ENCODE measurements around the gene SLC16A7.

The SLC16A7 gene

DNA sequence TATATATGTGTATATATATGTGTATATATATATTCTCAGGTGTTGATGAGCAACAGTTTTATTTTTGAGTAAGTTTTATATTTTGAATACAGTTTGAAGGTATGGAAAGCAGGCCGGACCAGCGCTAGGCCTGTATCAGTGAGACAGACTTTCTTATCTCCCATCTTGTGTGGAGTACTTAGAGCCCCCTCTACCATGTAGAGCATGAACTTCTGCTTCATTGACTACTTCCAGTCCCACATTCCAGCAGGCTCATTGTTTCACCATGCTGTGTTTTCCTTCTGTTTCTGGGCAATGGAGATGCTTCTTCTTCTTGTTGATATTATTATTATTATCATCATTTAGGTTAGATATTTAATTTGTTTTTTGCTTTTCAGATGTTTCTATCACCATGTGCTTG lies 76.4 kb downstream of the SLC16A7 start:
- DNase-seq, result no peak

DNA sequence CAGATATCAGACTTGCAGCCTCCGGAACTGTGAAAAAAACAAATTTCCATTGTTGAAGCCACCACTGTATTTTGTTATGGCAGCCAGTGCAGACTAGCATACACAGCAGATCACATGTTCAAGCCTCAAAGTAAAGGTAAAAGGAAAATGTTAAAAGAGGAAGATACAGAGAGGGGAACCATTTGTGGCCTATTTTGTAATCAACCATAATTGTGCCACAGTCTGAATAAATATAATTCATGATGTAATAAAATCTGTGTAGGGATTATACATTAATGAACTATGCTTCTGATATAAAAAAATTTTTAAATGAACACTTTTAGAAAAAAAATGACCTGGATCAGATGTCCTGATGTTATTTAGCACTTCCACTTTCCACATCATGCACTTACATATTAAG lies 79.6 kb downstream of the SLC16A7 start:
- DNase-seq, result no peak

DNA sequence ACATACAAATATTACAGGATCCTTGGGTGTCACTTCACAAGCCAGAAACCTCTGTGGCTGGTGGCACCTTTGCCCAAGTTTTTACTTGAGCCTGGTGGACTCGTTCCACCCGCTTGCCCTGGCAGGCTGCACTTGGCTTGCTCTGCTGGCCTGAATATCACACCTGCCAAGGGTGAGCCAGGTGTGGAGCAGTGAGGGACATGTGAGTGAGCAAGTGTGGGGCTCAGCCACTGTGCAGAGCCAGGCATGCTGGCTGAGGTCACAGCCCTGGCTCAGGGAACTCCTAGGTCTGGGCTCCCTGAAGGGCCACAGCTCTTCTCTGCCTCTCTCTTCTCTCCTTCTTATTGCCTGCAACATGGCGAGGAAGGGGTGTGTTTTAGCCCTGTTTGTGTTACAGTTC lies 82.0 kb downstream of the SLC16A7 start:
- no peak for DNase-seq

DNA sequence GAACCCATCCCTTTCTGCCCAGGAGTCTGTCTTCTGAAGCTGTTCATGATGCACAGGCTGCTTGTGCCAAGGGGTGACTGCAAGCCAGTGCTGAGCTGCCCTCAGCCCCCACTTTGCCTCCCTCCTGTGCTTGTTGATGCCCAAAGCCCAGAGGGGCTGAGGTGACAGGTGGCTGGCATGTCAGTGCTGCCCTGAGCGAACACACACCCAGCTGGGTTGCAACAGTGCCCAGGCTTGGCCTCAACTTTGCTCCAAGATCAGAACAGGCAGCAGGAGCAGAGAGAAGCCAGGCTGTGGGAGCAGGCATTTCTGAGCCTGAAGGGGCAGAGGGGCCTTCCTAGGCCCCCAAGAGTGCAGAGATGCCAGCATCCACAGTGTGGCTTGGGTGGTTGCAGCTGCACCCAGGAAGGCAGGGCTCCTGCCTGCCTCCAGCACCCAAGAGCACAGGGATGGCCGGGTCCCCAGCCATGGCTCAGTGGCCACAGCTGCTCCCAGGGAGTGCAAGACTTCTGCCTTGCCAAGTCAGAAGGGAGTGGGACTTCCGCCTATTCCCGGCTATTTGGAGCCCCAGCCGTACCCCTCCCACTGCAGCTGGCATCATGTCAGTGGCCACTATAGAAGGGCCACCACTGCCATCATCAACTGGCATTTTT lies 83.1 kb downstream of the SLC16A7 start:
- DNase-seq, result no peak

DNA sequence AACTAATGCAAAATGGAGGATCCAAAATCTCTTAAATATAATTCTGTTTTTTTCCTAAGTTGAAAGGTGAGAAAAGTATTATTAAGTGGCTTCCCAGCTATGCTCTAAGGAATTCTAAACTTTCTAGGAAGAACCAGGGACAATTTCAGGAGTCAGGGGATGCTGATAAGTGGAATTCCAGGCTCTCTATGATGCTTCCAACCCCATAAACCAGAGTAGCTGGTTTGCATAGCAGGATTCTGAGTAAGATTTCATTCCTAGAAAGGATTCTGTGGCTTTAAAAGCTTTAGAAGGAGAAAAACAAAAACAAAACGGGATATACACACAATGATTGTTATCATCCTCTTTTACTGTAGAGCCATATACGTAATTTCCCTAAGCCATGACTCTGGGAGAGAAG lies 93.9 kb downstream of the SLC16A7 start:
- DNase-seq, result no peak

DNA sequence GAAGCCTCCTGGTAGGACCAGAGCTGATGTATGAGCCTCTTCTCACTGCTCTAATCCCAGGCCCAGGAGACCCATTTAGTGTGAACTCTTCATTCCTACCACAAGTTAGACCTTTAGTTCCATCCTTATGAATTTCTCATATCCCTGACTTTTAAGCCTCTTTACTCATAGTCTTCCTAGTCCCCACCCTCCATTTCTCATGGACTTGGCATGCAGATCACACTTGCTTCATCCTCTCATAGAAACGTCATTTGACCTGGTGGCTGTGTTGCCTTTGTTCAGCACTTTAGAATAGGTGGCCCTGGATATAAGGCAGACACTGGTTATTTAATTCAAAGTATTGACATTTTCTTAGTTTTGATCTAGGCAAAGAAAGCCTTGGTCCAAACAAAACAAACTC lies 99.5 kb downstream of the SLC16A7 start:
- no peak for DNase-seq

DNA sequence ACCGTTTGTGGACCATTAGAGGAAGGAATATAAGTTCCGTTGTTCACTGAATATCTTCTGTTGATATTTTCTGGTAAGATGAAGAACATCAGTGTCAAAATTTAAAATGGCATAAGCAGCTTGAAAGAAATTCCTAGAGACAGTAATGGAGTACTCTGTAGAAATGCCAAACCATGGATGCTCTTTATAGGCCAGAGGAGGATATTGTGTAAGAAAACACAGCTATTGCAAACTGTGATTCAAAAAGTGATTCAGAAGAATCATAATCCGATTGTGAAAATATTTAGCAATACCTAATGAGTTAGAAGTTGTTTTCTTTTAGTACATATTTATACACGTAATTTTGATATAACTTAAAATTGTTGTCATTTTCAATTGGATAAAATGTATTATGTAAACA lies 102.8 kb downstream of the SLC16A7 start:
- no peak for DNase-seq

DNA sequence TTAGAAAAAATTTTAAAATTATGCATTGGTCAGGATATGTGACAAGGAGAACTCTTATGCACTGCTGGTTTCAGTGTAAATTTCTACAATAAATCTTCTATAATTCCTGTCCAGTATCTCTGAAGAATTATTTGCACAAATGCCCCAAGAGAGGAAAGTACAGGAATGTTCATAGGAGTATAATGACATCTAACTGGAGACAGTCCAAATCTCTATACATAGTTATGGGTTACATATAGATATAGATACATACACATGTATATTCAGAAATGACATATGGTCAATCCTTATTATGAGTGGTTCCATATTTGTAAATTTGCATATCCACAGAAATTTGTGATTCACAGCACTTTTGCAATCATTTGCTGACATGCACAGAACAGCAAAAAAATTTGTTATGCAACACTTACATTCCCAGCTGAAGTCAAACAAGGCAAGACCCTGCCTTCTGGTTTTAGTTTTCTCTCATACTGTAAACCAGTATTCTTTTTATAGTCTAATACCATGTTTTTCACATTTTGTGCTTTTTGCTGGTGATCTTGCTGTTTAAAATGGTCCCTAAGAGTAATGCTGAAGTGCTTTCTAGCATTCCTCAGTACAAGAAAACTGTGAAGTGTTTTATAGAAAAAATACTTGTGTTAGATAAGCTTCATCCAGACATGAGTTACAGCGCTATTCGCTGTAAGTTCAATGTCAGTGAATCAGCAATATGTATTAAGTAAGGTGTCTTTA lies 103.8 kb downstream of the SLC16A7 start:
- DNase-seq, result no peak

DNA sequence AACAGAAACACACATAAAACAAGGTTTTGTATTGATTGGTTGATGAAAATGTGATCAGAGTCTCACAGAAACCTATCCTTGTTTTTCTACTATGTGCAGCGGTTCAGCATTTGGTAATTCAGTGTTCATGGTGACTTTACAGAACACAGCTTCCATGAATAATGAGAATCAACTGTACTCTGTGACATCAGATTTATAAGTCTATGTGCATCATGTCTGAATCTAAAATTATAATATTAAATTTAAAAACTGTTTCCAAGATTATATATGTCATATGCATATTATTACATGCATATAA lies 104.3 kb downstream of the SLC16A7 start:
- no peak for DNase-seq

DNA sequence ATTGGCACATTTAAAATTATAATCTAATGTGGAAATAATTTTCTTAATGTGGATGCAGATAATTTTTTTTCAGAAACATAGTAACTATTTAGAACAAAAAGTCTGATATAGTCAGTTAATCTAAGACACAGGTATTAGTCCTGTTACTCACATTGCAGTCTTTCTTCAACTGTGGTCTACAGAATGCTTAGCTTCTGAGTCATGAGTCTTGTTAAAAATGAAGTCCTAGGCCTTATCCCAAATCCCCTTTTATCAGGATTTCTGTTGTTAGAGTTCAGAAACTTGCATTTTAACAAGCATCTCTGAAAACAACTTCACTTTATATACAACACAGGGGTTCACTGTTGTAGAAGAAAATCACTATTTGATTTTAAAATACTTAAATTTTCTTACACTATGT lies 112.2 kb downstream of the SLC16A7 start:
- no peak for DNase-seq

DNA sequence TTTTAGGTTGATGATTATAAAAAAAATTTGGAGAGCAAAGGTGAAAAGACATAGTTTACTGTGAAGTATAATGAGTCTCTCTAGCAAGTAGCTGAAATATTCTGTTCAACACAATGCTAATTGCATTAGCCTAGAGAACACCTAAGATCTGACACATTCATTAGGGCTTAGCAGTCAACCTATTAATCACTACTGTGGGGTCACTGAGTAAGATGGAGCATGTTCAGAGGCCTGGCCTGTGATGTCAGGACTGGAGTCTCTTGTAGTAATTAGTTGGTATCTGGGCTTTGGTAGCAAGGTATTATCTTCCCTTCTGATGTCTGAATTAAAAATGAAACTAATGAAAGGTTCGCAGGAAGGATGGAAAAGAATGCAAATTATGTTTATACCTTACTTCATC lies 112.7 kb downstream of the SLC16A7 start:
- no peak for DNase-seq

DNA sequence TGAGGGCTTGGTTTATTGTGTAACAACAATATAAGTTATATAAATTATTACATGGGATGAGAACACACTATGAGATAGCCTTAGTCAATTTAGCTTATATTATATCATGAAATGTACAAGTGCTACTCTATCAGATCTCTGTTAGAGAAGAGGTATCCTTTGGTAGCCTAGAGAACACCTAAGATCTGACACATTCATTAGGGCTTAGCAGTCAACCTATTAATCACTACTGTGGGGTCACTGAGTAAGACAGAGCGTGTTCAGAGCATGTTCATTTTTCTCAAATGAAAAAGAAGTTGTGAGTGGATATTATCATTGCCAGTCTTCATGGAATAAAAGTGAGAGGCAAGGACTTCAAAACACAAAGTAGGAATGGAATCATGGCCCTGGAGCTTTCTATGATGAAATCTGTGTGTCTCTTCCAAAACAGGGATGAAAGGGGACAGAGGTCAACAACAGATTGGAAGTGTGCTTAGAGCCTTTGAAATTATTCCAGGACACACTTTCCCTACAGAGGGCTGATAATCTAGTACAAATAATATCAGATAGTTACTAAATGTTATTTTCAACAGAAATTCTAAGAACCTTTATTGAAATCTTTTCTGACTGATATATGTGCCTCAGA lies 114.3 kb downstream of the SLC16A7 start:
- DNase-seq, result no peak

DNA sequence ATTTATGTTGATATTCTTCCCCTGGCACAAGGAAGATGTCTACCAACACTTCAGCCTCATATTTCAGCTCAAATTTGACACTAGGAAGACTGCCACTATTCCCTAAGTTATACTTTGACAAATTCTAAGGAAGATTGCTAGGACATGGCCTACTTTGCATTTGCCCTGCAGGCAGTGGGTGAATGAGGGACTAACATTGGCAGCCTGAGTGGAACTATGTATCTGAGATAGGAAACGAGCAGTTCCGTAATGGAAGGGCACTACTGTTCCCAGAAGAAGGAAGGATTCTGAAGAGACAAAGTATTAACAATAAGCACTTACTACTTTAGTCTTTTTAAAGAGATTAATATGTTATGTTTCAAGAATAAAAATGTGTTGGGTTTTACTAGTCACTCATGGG lies 115.1 kb downstream of the SLC16A7 start:
- DNase-seq, result no peak

DNA sequence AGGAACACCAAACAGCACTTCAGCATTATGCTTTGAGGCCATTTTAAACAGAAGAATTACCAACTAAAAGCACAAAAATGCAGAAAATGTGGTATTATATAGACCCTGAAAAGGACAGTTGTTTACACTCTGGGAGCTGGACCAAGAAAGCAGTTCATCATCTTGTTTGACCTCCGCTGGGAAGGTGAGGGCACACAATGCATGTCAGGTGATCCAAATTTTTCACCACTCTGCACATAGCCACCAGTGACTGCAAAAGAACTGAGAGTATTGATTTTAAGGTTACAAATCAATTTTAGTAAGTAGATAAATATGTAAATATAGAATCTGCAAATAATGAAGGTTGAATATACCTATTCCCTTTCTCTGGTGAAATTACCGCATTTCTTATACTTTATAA lies 119.6 kb downstream of the SLC16A7 start:
- no peak for DNase-seq

DNA sequence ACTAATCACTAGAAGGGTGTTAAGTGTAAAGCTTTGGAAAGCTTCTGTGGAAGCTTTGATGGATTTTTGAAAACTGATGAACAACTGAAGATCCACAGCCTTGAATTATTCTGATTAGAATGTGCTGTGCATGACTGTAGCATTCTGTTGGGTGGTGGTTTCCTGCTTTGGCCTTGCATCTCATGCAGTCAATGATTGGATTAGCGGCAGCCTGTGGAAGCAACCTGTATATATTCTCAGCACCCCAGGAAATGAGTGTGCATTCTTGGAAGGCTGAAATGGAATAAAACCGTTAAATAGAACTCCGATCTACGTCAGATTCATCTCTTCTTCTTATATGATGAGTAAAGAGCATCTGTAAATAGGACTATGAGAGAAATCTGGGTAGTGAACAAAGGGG lies 120.2 kb downstream of the SLC16A7 start:
- DNase-seq, result no peak

DNA sequence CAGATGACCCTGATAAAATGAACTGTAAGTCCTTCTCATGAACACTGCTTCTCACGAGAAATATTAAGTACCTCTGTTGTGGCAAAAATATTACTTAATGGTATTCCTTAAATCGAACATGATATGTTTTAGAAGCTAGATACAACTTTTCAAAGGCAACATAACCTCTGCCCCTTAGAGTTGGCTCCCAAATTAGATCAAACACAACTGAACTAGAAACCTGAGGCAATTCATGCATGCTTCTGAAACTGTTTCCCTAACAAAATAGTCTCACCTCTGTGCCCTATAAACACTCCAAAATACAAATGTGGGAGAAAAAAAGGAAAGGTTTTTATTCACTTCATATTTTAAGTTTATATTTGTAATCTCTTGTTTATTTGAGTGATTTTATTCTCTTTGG lies 121.6 kb downstream of the SLC16A7 start:
- DNase-seq, result no peak

DNA sequence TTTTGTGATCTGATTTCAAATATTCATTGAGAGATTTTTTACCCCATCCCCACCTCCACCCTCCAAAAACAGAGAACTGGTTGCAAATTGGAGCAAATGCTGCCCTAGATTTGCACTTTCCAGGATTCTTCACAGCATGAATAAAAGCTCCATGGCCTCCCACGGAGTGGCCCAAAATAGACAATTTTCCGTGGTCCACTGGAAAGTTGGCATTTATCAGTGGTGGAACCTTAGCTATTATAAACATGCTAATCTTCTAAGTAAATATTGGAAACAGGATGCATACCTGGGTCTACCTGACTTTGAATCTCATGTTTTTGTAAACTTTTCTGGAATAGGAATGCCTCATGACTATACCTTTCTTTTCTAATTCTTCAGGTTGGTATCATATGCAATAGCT lies 123.9 kb downstream of the SLC16A7 start:
- no peak for DNase-seq

DNA sequence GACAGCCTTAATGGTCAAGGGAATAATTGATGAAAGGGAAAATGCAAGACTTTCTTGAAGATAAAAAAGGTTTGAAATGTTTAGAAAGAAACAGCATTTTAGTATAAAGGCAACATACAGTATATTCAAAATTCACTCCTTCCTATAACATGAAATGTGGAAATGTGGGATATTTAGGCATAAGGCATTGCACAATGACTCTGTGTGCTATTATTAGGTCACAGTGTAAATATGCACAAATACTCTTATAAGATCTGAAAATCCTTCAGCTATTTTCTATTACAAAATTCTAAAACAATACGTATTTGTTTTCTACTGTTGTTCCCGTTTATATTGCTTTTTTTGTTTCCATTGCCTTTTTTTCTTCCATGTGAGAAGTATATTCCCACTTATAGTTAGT lies 127.7 kb downstream of the SLC16A7 start:
- no peak for DNase-seq

DNA sequence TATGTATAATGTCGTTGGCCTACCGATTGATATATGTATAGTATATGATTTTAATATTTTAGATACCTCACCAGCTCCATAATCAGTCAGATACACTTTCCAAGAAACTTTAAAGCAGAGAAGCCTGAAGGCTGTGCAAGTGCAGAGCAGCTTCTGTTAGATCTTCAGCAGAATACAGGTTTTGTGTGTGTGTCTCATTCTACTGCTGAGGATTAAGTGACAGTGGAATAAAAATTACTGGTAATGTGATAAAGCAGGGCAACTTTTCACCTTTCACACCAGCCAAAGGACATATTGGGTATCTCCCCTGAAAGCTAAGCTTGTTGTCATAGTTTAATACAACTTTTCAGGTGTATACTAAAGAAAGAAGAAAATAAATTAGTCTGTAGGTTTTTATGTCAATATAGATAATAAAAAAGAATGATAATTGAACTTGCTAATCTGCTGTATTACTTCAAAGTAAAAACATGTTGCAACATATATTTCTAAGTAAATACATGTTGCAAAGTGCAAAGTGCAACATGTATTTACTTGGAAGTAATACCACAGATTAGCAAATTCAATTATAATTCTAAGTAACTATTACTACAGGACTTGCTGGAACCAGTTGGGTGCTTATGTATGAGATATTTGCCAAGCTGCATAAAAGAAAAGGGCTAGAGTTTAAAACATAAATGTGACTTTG lies 128.3 kb downstream of the SLC16A7 start:
- DNase-seq, result no peak

DNA sequence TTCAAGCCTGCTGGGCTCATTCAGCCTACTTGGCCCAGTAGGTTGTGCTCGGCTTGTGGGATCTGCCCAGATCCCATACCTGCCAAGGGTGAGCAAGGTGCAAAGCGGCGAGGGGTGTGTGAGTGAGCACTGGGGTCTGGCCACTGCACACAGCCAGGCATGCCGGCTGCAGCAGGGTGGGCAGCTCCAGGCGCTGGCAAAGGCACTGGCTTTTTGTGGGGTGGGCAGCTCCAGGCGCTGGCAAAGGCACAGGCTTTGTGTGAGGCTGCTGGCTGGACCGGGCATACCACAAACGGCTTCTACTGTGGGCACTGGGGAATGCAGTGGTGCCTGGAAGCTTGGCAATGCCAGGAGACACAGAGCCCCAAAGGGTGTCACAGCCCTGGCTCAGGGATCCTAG lies 137.4 kb downstream of the SLC16A7 start:
- no peak for DNase-seq

DNA sequence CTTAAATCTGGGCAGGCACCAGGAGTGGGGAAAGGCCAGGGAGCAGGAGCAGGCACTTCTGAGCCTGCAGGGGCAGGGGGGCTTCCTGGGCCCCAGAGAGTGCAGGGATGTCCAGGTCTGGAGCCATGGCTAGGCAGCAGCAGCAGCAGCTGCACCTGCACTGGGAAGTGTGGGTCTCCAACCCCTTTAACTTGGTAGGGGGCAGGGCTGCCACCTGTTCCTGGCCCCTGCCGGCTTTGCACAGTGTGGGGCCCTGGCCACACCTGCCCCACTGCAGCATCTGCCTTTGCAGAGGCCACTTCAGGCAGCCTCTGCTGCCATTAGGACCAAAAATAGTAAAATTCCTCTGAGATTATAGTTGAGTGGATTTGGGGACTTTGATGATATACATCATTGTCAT lies 138.5 kb downstream of the SLC16A7 start:
- no peak for DNase-seq

DNA sequence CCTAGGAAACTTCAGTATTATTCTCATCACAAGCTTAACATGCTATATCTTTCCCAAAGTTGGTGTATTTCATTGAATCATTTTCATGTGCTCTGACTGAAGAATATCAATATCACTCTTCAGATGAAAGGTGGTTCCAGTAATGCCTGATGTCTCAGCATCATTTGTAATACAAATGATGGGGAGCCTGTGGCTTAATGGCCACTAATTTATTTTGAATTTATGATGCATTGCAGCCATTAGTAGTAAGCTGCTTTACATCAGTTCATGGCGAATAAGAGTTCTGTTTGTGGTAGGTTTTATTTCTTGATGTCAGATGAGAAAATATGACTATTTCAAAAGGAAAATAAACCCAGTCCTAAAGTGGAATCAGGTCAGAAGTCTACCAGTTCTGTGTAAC lies 139.4 kb downstream of the SLC16A7 start:
- DNase-seq, result no peak

DNA sequence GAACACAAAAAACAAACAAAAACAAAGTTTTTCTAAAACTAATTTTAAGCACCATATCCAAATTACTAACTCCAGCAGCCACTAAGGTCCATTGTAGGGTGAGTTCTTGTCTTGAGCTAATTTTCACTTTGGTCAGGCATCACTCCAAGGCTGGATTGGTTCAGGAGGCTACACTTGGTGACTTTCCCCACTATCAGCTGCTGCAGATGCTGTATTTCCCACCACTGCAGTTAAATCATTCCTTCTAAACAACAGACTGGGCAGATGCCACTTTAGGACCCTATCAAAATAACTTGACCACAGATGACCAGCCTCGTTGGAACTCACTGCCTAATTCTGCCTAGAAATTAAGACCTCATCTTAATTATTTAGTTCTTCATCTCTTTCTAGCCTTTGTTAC lies 140.5 kb downstream of the SLC16A7 start:
- DNase-seq, result no peak

DNA sequence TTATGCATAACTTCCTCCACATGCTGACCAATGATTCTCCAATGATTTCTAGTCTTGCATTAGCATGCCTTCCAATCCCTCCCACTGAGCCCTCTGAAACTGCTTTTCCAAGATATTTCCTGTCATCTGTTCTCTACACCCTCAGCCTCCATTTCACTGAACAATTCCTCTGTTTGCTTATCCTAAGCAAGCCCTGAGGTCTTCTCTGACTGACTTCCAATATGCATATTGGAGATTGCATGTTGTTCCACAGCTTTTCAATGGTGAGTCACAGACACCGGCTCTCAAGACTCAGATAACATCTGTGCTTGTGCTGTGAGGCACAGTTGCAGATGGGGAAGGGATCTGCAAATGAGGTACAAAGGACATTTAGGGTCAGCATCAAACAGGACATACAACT lies 141.0 kb downstream of the SLC16A7 start:
- DNase-seq, result no peak
